Endothelial cell (in vitro differentiated cells): ENCODE measurements around the gene YY1AP1. TPM values are rescaled to one million over a fixed set of nuclear protein-coding genes. Genes with fewer than 3 reads are reported as not detected.
"Not testable (repeated sequence)": the region's sequence is repeated elsewhere in the genome, so short reads cannot be mapped to it uniquely, and the experiment has no call there.

ENCODE experiments used
- DNase-seq: peaks from one replicate; pipeline ENCODE4 v3.0.0; 2021; ENCODE audit warnings: low spot score
- H3K27ac Mint-ChIP-seq: one replicate; pipeline ENCODE4 v1.8.0; 2021; ENCODE audit warnings: mixed read lengths, inconsistent platforms; ENCODE audit not compliant: unreplicated experiment
- H3K27me3 Mint-ChIP-seq: one replicate; pipeline ENCODE4 v1.8.0; 2021; ENCODE audit warnings: mild to moderate bottlenecking, moderate library complexity, mixed read lengths, inconsistent platforms; ENCODE audit not compliant: unreplicated experiment
- H3K36me3 Mint-ChIP-seq: one replicate; pipeline ENCODE4 v1.8.0; 2021; ENCODE audit warnings: mild to moderate bottlenecking, low read depth, mixed read lengths, inconsistent platforms; ENCODE audit not compliant: unreplicated experiment
- H3K4me1 Mint-ChIP-seq: one replicate; pipeline ENCODE4 v1.8.0; 2021; ENCODE audit warnings: mild to moderate bottlenecking, mixed read lengths, inconsistent platforms; ENCODE audit not compliant: unreplicated experiment
- H3K4me3 Mint-ChIP-seq: one replicate; pipeline ENCODE4 v1.8.0; 2021; ENCODE audit warnings: mild to moderate bottlenecking, mixed read lengths, inconsistent platforms; ENCODE audit not compliant: unreplicated experiment
- H3K9me3 Mint-ChIP-seq: one replicate; pipeline ENCODE4 v1.8.0; 2021; ENCODE audit warnings: mixed read lengths, inconsistent platforms; ENCODE audit not compliant: unreplicated experiment
- CTCF ChIP-seq: fragments of 200-600 bp; sonication (generic); IDR thresholded peaks from one replicate; pipeline ENCODE4 v1.5.0; 2021; ENCODE audit warnings: antibody characterized with exemption; ENCODE audit not compliant: unreplicated experiment
- total RNA-seq: library from RNA; stranded (reverse); fragmentation: NEBNext Ultra II Directional; extraction: Animal tissue kit (Norgen Biotek cat#: 25700); gene quantifications from one replicate; pipeline ENCODE4 v1.2.1, GENCODE V29; 2021; ENCODE audit not compliant: unreplicated experiment

YY1AP1 gene
- total RNA-seq, 1 donor from 2014 or later: 42.3 TPM

- no peak overlapping the region for H3K27ac Mint-ChIP-seq
- H3K9me3 Mint-ChIP-seq: peaks cover 13% of the 10 kb centered on the region
- TF ChIP-seq CTCF: no peak
- H3K36me3 Mint-ChIP-seq: peaks cover 13% of the 10 kb centered on the region
- no peak overlapping the region for H3K4me3 Mint-ChIP-seq
- no peaks in the 10 kb centered on the region for H3K4me1 Mint-ChIP-seq
- DNase-seq: no peak
- no peaks in the 10 kb centered on the region for H3K27me3 Mint-ChIP-seq
These were observed 48.2 kb downstream of the YY1AP1 start for GRCh38 chr1:155640367-155640766.

GRCh38 chr1:155636397-155637153 is 52.0 kb downstream of the YY1AP1 start:
- DNase-seq: no peak
- H3K9me3 Mint-ChIP-seq: peaks cover 4% of the 10 kb centered on the region
- no peak overlapping the region for H3K4me3 Mint-ChIP-seq
- H3K27me3 Mint-ChIP-seq: no peaks in the 10 kb centered on the region
- TF ChIP-seq CTCF: no peak
- peaks cover 3% of the 10 kb centered on the region for H3K36me3 Mint-ChIP-seq
- no peak overlapping the region for H3K27ac Mint-ChIP-seq
- no peaks in the 10 kb centered on the region for H3K4me1 Mint-ChIP-seq

- not testable (repeated sequence) for H3K27ac Mint-ChIP-seq, H3K27me3 Mint-ChIP-seq, H3K4me1 Mint-ChIP-seq, H3K9me3 Mint-ChIP-seq, H3K4me3 Mint-ChIP-seq, DNase-seq
- H3K36me3 Mint-ChIP-seq: peaks cover 16% of the 10 kb centered on the region
These were observed 62.1 kb downstream of the YY1AP1 start for GRCh38 chr1:155626428-155626827.

- DNase-seq: no peak
- Mint-ChIP-seq H3K9me3 (peaks cover 7% of the 10 kb centered on the region), H3K27ac (no peak overlapping the region), H3K27me3 (peaks cover 10% of the 10 kb centered on the region), H3K4me3 (no peak overlapping the region), H3K4me1 (peaks cover 2% of the 10 kb centered on the region), H3K36me3 (peaks cover 16% of the 10 kb centered on the region)
- TF ChIP-seq CTCF: no peak
These were observed 65.2 kb downstream of the YY1AP1 start for GRCh38 chr1:155623357-155623756.

GRCh38 chr1:155622191-155622590 is 66.4 kb downstream of the YY1AP1 start:
- no peak overlapping the region for H3K4me3 Mint-ChIP-seq
- no peak for TF ChIP-seq CTCF
- peaks cover 7% of the 10 kb centered on the region for H3K9me3 Mint-ChIP-seq
- peaks cover 16% of the 10 kb centered on the region for H3K36me3 Mint-ChIP-seq
- DNase-seq: no peak
- H3K27ac Mint-ChIP-seq: no peak overlapping the region
- H3K27me3 Mint-ChIP-seq: peaks cover 10% of the 10 kb centered on the region
- peaks cover 2% of the 10 kb centered on the region for H3K4me1 Mint-ChIP-seq

GRCh38 chr1:155613226-155613625 is 75.3 kb downstream of the YY1AP1 start:
- H3K27me3 Mint-ChIP-seq, H3K4me3 Mint-ChIP-seq, H3K4me1 Mint-ChIP-seq, H3K9me3 Mint-ChIP-seq, DNase-seq, H3K27ac Mint-ChIP-seq: not testable (repeated sequence)
- H3K36me3 Mint-ChIP-seq: peaks cover 20% of the 10 kb centered on the region

- not testable (repeated sequence) for H3K27ac Mint-ChIP-seq, DNase-seq, H3K9me3 Mint-ChIP-seq, H3K27me3 Mint-ChIP-seq, H3K4me1 Mint-ChIP-seq, H3K4me3 Mint-ChIP-seq
- peaks cover 17% of the 10 kb centered on the region for H3K36me3 Mint-ChIP-seq
These were observed 78.3 kb downstream of the YY1AP1 start for GRCh38 chr1:155610257-155610647.
